Gastroesophageal sphincter (tissue), 3 donors: ENCODE measurements around the gene BACH2.

ENCODE experiments used
- CTCF ChIP-seq, 4 experiments: fragments of 200-600 bp in 2 of 4; fragments of 450-650 bp in 2 of 4; sonication (generic) in 1 of 4; IDR thresholded peaks; one replicate each; pipeline ENCODE4 v1.5.1; 2017 to 2019; ENCODE audit warnings: antibody characterized with exemption in 4 of 4, mild to moderate bottlenecking in 2 of 4, moderate library complexity in 2 of 4
- EP300 ChIP-seq: sonication (generic); formaldehyde crosslinking; IDR thresholded peaks from one replicate; pipeline ENCODE4 v1.6.1; 2017; ENCODE audit warnings: antibody characterized with exemption, mild to moderate bottlenecking
- POLR2A ChIP-seq, 2 donors: fragments of 450-650 bp; IDR thresholded peaks; one replicate each; pipeline ENCODE4 v1.6.1; 2017; ENCODE audit warnings: antibody characterized with exemption in 2 of 2, mild to moderate bottlenecking in 2 of 2, moderate library complexity in 1 of 2

DNA sequence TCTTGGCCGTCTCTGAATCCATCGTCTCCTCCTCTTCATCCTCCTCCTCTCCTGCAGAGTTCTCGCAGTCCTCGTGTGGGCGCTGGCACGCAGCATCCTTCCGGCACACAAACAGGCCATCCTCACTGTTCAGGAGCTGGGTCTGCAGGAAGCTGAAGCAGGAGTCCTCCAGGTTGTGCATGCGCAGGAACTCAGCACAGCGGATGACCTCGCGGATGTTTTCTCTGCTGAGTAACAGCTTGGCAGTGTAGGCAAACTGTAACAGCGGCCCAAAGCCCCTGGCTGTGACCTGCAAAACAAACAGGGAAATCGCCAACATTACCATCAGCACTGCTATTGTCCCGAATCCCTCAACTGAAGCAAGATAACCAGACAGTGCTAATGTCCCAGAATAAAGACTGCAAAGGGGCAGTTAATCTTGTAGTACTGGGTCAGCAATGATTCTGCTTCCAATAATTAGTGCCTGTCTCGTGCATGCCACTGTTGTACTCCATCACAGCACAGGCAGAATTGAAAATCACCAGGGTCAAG lies 345.0 kb downstream of the BACH2 start:
- TF ChIP-seq POLR2A (IDR thresholded peaks at IDR 0.05), result no peak
- TF ChIP-seq CTCF (IDR thresholded peaks at IDR 0.05), result no peak
- TF ChIP-seq EP300, result no peak
